HEK293 (cell line): Measurements from ENCODE around the gene ADAMTS12.

ENCODE experiments used
- CTCF ChIA-PET: fragments of 350-600 bp; formaldehyde crosslinking; extraction: SDS; loops from one replicate; lab custom pipeline; 2021; ENCODE audit warnings: antibody characterized with exemption; lab: Yijun Ruan, JAX
- POLR2A ChIA-PET: fragments of 300-600 bp; formaldehyde crosslinking; extraction: SDS; loops from one replicate; lab custom pipeline; 2020; ENCODE audit warnings: antibody characterized with exemption, inconsistent platforms; lab: Yijun Ruan, JAX
- H3K27ac ChIP-seq: fragments of 200-500 bp; sonication (Bioruptor generic); 2 replicates; pipeline ENCODE4 v1.5.1; 2014; ENCODE audit warnings: low read depth, low read length, control low read depth, inconsistent platforms; ENCODE audit errors: extremely low read depth
- H3K36me3 ChIP-seq, 2 experiments: fragments of 200-500 bp in 1 of 2; sonication (Bioruptor generic) in 1 of 2; 1 replicate in 1 of 2; 2 replicates in 1 of 2; pipeline ENCODE4 v1.5.1; 2014 to 2017; ENCODE audit warnings: inconsistent platforms in 2 of 2, low read length in 2 of 2; ENCODE audit not compliant: control insufficient read depth in 2 of 2, insufficient read depth in 1 of 2
- H3K4me1 ChIP-seq: fragments of 200-500 bp; sonication (Bioruptor generic); 2 replicates; pipeline ENCODE4 v1.5.1; 2014; ENCODE audit warnings: mild to moderate bottlenecking, low read length, inconsistent platforms; ENCODE audit not compliant: control insufficient read depth, insufficient read depth
- H3K4me3 ChIP-seq: 2 replicates; pipeline ENCODE4 v1.5.1; 2011; ENCODE audit warnings: low read depth, mild to moderate bottlenecking, control low read depth, low read length, moderate library complexity
- H3K9me3 ChIP-seq: fragments of 200-500 bp; sonication (Bioruptor generic); 2 replicates; pipeline ENCODE4 v1.5.1; 2014; ENCODE audit warnings: low read depth, low read length, inconsistent platforms; ENCODE audit not compliant: control insufficient read depth, insufficient read depth
- IKZF3 ChIP-seq: fragments of 450-650 bp; IDR thresholded peaks from 2 replicates; pipeline ENCODE4 v1.5.0; 2018; ENCODE audit warnings: missing biosample characterization, mild to moderate bottlenecking, missing genetic modification characterization, moderate library complexity
- MZF1 ChIP-seq: fragments of 450-650 bp; formaldehyde crosslinking; IDR thresholded peaks from 2 replicates; pipeline ENCODE4 v1.5.1; 2017; ENCODE audit warnings: missing biosample characterization, missing genetic modification characterization, borderline replicate concordance
- SALL2 ChIP-seq: fragments of 450-650 bp; formaldehyde crosslinking; IDR thresholded peaks from 2 replicates; pipeline ENCODE4 v1.5.0; 2017; ENCODE audit warnings: missing biosample characterization, mild to moderate bottlenecking, missing genetic modification characterization, borderline replicate concordance
- ZBTB8A ChIP-seq: fragments of 450-650 bp; formaldehyde crosslinking; IDR thresholded peaks from 2 replicates; pipeline ENCODE4 v1.5.1; 2016; ENCODE audit warnings: missing biosample characterization, missing genetic modification characterization
- ZNF140 ChIP-seq: fragments of 450-650 bp; formaldehyde crosslinking; IDR thresholded peaks from 2 replicates; pipeline ENCODE4 v1.5.1; 2016; ENCODE audit warnings: missing biosample characterization, missing genetic modification characterization
- ZNF146 ChIP-seq: fragments of 450-650 bp; formaldehyde crosslinking; IDR thresholded peaks from 2 replicates; pipeline ENCODE4 v1.5.1; 2016; ENCODE audit warnings: missing biosample characterization, missing genetic modification characterization
- ZNF184 ChIP-seq: fragments of 450-650 bp; IDR thresholded peaks from 2 replicates; pipeline ENCODE4 v1.5.1; 2018; ENCODE audit warnings: missing biosample characterization, mild to moderate bottlenecking, missing genetic modification characterization
- ZNF211 ChIP-seq: fragments of 450-650 bp; formaldehyde crosslinking; IDR thresholded peaks from 2 replicates; pipeline ENCODE4 v1.5.1; 2016; ENCODE audit warnings: low read depth, missing biosample characterization, missing genetic modification characterization
- ZNF248 ChIP-seq: fragments of 450-650 bp; formaldehyde crosslinking; IDR thresholded peaks from 2 replicates; pipeline ENCODE4 v1.5.1; 2017; ENCODE audit warnings: missing biosample characterization, missing genetic modification characterization
- ZNF274 ChIP-seq, 2 experiments: fragments of 200-500 bp in 1 of 2; fragments of 450-650 bp in 1 of 2; sonication (Bioruptor generic) in 1 of 2; formaldehyde crosslinking in 1 of 2; IDR thresholded peaks; 2 replicates each; pipeline versions ENCODE4 v1.5.1 to v1.6.1; 2014 to 2016; ENCODE audit warnings: borderline replicate concordance in 1 of 2, inconsistent platforms in 1 of 2, low read length in 1 of 2, missing biosample characterization in 1 of 2, missing genetic modification characterization in 1 of 2
- ZNF548 ChIP-seq: fragments of 450-650 bp; formaldehyde crosslinking; IDR thresholded peaks from 2 replicates; pipeline ENCODE4 v1.5.1; 2016; ENCODE audit warnings: missing biosample characterization, missing genetic modification characterization
- ZNF701 ChIP-seq: fragments of 450-650 bp; formaldehyde crosslinking; IDR thresholded peaks from 2 replicates; pipeline ENCODE4 v1.5.1; 2016; ENCODE audit warnings: missing biosample characterization, missing genetic modification characterization
- ZNF747 ChIP-seq: fragments of 450-650 bp; formaldehyde crosslinking; IDR thresholded peaks from 2 replicates; pipeline ENCODE4 v1.5.1; 2016; ENCODE audit warnings: missing biosample characterization, missing genetic modification characterization
- ZNF785 ChIP-seq: fragments of 450-650 bp; formaldehyde crosslinking; IDR thresholded peaks from 2 replicates; pipeline ENCODE4 v1.5.1; 2016; ENCODE audit warnings: missing biosample characterization, missing genetic modification characterization
- TF ChIP-seq, protein P1 (sequence below): fragments of 450-650 bp; formaldehyde crosslinking; IDR thresholded peaks from 2 replicates; pipeline ENCODE4 v1.5.1; 2016; ENCODE audit warnings: missing biosample characterization, missing genetic modification characterization
- TF ChIP-seq, protein P2 (sequence below): fragments of 450-650 bp; IDR thresholded peaks from 2 replicates; pipeline ENCODE4 v1.5.1; 2018; ENCODE audit warnings: missing biosample characterization, missing genetic modification characterization
- TF ChIP-seq, protein P3 (sequence below): fragments of 450-650 bp; formaldehyde crosslinking; IDR thresholded peaks from 2 replicates; pipeline ENCODE4 v1.5.1; 2016; ENCODE audit warnings: missing biosample characterization, missing genetic modification characterization, borderline replicate concordance
- TF ChIP-seq, protein P4 (sequence below): fragments of 450-650 bp; formaldehyde crosslinking; IDR thresholded peaks from 2 replicates; pipeline ENCODE4 v1.5.1; 2016; ENCODE audit warnings: missing biosample characterization, missing genetic modification characterization
- TF ChIP-seq, protein P5 (sequence below): fragments of 450-650 bp; formaldehyde crosslinking; IDR thresholded peaks from 2 replicates; pipeline ENCODE4 v1.5.1; 2016; ENCODE audit warnings: missing biosample characterization, missing genetic modification characterization

Gene ADAMTS12

DNA sequence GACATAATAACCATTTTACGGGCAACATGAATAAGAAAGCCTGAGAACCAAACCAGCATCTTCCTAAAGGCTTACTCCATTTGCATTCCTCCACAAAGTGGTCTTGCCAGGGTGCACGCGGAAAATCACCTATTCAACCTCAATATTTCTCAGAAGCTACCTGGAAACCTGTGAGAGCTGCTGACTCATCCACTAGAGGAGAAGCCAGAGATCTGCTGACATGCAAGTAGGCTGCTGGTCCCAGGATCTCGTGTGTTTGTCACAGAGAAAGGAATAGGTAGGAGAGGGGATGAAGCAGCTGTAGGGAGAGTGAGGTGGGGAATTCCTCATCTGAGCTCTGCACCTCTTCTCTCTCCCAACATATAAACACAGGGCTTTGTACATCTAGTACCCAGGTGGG, 138.1 kb downstream of the ADAMTS12 start (continued):
- TF ChIP-seq, protein P1, sequence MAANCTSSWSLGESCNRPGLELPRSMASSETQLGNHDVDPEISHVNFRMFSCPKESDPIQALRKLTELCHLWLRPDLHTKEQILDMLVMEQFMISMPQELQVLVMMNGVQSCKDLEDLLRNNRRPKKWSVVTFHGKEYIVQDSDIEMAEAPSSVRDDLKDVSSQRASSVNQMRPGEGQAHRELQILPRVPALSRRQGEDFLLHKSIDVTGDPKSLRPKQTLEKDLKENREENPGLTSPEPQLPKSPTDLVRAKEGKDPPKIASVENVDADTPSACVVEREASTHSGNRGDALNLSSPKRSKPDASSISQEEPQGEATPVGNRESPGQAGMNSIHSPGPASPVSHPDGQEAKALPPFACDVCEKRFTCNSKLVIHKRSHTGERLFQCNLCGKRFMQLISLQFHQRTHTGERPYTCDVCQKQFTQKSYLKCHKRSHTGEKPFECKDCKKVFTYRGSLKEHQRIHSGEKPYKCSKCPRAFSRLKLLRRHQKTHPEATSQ (tag by site-specific recombination) = no peak
- TF ChIP-seq ZNF548 (tag by site-specific recombination) (no peak), ZNF747 (no peak), ZBTB8A (tag by site-specific recombination) (no peak), IKZF3 (tag by site-specific recombination) (no peak), ZNF701 (tag by site-specific recombination) (no peak)
- TF ChIP-seq, protein P2, sequence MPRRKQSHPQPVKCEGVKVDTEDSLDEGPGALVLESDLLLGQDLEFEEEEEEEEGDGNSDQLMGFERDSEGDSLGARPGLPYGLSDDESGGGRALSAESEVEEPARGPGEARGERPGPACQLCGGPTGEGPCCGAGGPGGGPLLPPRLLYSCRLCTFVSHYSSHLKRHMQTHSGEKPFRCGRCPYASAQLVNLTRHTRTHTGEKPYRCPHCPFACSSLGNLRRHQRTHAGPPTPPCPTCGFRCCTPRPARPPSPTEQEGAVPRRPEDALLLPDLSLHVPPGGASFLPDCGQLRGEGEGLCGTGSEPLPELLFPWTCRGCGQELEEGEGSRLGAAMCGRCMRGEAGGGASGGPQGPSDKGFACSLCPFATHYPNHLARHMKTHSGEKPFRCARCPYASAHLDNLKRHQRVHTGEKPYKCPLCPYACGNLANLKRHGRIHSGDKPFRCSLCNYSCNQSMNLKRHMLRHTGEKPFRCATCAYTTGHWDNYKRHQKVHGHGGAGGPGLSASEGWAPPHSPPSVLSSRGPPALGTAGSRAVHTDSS (tag by site-specific recombination) = no peak

DNA sequence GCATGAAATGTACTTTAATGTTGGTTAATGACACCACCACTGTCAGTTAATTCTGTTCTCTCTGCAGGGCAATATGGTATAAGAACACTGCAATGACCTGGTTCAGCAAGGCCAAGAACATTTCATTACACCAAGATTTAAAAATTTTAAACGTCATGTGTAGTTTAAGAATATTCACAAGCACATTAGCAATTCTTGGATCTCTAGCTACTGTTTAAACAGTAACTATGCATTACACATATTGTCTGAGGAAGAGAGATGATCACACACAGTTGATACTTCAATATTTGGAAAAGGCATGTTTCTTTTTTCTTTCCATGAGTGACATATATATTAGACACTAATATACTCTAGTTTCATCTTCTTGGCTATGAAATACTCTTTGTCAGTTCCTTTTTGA, 143.0 kb downstream of the ADAMTS12 start:
- ChIA-PET CTCF (interaction anchor here (0.6 kb wide), 1 partner anchor 1826 kb away, joined by 3 read pairs; no protein-coding TSS in a partner anchor), POLR2A (no interaction called here)
- Histone ChIP-seq H3K4me1 (no peaks in the 10 kb centered on the region), H3K36me3 (no peaks in the 10 kb centered on the region), H3K4me3 (no peak overlapping the region), H3K9me3 (no peaks in the 10 kb centered on the region), H3K27ac (no peak overlapping the region)
- TF ChIP-seq, protein P3, sequence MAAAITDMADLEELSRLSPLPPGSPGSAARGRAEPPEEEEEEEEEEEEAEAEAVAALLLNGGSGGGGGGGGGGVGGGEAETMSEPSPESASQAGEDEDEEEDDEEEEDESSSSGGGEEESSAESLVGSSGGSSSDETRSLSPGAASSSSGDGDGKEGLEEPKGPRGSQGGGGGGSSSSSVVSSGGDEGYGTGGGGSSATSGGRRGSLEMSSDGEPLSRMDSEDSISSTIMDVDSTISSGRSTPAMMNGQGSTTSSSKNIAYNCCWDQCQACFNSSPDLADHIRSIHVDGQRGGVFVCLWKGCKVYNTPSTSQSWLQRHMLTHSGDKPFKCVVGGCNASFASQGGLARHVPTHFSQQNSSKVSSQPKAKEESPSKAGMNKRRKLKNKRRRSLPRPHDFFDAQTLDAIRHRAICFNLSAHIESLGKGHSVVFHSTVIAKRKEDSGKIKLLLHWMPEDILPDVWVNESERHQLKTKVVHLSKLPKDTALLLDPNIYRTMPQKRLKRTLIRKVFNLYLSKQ (tag by site-specific recombination) = no peak

DNA sequence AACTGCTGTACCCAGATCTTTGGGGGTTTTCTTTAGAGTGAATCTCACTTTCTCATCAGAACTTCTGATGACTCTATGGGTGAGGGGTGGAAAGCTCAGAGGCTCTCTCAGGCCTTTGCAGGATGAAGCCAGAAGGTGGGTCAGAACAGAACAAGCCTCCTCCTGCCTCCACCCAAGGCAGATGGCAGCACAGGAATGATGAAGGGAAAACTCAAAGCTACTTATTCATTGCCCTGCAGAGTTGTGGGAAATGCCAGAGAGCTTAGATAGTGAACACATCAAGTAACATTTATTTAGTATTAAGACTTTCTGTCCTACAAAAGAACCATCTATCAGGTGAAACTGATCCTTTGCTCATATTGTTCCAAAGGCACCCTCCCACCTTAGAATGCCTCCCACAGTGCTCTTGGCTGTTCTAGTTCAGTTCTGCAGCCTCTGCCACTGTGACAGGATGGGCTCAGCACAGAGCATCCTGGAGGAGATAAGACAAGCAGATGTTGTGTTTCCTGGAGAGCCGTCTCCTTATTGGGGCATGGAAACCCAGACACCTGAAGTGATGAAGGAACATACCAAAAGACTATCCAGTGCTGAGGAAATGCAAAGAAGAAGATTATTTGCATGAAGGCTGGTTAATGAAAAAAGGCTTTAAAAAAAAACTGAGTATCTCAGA, 146.6 kb downstream of the ADAMTS12 start:
- ChIA-PET CTCF (no interaction called here), POLR2A (no interaction called here)
- no peak overlapping the region for H3K27ac ChIP-seq
- H3K36me3 ChIP-seq = no peaks in the 10 kb centered on the region
- no peaks in the 10 kb centered on the region for H3K9me3 ChIP-seq
- H3K4me1 ChIP-seq = no peaks in the 10 kb centered on the region
- no peak overlapping the region for H3K4me3 ChIP-seq
- TF ChIP-seq, protein P1 (tag by site-specific recombination) = no peak
- TF ChIP-seq ZNF184 (tag by site-specific recombination) (no peak), ZNF146 (tag by site-specific recombination) (no peak), MZF1 (no peak), ZNF248 (tag by site-specific recombination) (no peak), ZNF140 (tag by site-specific recombination) (no peak), ZNF785 (tag by site-specific recombination) (no peak), ZNF274 (IDR thresholded peaks at IDR 0.05; ENCODE audit: low read length) (no peak), ZNF274 (tag by site-specific recombination; IDR thresholded peaks at IDR 0.05; ENCODE audit: borderline replicate concordance) (no peak), ZNF211 (tag by site-specific recombination) (no peak), SALL2 (tag by site-specific recombination) (no peak)
- TF ChIP-seq, protein P4, sequence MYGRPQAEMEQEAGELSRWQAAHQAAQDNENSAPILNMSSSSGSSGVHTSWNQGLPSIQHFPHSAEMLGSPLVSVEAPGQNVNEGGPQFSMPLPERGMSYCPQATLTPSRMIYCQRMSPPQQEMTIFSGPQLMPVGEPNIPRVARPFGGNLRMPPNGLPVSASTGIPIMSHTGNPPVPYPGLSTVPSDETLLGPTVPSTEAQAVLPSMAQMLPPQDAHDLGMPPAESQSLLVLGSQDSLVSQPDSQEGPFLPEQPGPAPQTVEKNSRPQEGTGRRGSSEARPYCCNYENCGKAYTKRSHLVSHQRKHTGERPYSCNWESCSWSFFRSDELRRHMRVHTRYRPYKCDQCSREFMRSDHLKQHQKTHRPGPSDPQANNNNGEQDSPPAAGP (tag by site-specific recombination) = no peak
- TF ChIP-seq, protein P5, sequence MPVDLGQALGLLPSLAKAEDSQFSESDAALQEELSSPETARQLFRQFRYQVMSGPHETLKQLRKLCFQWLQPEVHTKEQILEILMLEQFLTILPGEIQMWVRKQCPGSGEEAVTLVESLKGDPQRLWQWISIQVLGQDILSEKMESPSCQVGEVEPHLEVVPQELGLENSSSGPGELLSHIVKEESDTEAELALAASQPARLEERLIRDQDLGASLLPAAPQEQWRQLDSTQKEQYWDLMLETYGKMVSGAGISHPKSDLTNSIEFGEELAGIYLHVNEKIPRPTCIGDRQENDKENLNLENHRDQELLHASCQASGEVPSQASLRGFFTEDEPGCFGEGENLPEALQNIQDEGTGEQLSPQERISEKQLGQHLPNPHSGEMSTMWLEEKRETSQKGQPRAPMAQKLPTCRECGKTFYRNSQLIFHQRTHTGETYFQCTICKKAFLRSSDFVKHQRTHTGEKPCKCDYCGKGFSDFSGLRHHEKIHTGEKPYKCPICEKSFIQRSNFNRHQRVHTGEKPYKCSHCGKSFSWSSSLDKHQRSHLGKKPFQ (tag by site-specific recombination) = no peak
